GM18499 (cell line): ENCODE data around the gene C19orf25.

Experiments used
- ATAC-seq: cut with Tn5 transposase; IDR thresholded peaks from one replicate; pipeline ENCODE4 v1.9.1; 2021; ENCODE audit warnings: moderate number of reproducible peaks; ENCODE audit not compliant: insufficient read depth, unreplicated experiment

C19orf25 gene

DNA sequence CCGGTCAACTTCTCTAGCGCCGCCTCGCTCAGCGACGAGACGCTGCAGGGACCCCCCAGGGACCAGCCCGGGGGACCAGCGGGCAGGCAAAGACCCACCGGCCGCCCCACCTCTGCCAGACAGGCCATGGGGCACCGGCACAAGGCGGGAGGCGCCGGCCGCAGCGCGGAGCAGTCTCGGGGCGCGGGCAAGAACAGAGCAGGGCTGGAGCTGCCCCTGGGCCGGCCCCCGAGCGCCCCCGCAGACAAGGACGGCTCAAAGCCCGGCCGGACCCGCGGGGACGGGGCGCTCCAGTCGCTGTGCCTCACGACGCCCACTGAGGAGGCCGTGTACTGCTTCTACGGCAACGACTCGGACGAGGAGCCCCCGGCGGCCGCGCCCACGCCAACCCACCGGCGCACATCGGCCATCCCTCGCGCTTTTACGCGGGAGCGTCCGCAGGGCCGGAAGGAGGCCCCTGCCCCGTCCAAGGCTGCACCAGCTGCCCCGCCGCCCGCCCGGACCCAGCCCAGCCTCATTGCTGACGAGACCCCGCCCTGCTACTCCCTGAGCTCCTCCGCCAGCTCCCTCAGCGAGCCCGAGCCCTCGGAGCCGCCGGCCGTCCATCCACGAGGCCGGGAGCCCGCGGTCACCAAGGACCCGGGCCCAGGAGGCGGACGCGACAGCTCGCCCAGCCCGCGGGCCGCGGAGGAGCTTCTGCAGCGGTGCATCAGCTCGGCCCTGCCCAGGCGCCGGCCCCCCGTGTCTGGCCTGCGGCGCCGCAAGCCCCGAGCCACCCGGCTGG lies 11.3 kb downstream of the C19orf25 start:
- ATAC-seq, result no peak

DNA sequence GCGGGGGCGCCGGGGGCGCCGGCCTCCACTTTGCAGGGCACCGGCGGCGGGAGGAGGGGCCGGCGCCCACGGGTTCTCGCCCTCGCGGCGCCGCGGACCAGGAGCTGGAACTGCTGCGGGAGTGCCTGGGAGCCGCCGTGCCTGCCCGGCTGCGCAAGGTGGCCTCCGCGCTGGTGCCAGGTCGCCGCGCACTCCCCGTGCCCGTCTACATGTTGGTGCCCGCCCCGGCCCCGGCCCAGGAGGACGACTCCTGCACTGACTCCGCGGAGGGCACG lies 11.9 kb downstream of the C19orf25 start:
- ATAC-seq, result no peak

DNA sequence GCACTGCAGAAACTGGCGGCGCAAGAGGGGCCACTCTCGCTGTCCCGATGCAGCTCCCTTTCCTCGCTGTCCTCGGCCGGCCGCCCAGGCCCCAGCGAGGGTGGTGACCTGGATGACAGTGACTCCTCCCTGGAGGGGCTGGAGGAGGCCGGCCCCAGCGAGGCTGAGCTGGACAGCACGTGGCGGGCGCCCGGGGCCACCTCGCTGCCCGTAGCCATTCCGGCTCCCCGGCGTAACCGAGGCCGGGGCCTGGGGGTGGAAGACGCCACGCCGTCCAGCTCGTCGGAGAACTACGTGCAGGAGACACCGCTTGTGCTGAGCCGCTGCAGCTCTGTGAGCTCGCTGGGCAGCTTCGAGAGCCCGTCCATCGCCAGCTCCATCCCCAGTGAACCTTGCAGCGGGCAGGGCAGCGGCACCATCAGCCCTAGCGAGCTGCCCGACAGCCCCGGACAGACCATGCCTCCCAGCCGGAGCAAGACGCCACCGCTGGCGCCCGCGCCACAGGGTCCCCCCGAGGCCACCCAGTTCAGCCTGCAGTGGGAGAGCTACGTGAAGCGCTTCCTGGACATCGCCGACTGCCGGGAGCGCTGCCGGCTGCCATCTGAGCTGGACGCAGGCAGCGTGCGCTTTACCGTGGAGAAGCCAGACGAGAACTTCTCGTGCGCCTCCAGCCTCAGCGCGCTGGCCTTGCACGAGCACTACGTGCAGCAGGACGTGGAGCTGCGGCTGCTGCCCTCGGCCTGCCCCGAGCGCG lies 12.4 kb downstream of the C19orf25 start:
- ATAC-seq, result no peak

DNA sequence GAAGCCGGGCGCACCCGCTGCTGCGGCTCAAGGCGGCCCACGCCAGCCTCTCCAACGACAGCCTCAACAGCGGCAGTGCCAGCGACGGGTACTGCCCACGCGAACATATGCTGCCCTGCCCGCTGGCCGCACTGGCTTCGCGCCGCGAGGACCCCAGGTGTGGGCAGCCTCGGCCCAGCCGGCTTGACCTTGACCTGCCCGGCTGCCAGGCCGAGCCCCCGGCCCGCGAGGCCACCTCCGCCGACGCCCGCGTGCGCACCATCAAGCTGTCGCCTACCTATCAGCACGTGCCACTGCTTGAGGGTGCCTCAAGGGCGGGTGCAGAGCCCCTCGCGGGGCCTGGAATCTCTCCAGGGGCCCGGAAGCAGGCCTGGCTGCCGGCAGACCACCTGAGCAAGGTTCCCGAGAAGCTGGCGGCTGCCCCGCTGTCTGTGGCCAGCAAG lies 13.0 kb downstream of the C19orf25 start:
- no peak for ATAC-seq

DNA sequence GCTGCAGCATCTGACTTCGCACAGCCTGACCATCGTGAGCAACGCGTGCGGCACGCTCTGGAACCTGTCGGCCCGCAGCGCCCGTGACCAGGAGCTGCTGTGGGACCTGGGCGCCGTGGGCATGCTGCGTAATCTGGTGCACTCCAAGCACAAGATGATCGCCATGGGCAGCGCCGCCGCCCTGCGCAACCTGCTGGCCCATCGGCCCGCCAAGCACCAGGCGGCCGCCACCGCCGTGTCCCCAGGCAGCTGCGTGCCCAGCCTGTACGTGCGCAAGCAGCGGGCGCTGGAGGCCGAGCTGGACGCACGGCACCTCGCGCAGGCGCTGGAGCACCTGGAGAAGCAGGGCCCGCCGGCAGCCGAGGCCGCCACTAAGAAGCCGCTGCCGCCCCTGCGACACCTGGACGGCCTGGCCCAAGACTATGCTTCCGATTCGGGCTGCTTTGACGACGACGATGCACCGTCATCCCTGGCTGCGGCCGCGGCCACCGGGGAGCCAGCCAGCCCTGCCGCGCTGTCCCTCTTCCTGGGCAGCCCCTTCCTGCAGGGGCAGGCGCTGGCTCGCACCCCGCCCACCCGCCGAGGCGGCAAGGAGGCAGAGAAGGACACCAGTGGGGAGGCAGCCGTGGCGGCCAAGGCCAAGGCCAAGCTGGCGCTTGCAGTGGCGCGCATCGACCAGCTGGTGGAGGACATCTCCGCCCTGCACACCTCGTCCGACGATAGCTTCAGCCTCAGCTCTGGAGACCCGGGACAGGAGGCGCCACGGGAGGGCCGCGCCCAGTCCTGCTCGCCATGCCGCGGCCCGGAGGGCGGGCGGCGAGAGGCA lies 13.6 kb downstream of the C19orf25 start:
- no peak for ATAC-seq

DNA sequence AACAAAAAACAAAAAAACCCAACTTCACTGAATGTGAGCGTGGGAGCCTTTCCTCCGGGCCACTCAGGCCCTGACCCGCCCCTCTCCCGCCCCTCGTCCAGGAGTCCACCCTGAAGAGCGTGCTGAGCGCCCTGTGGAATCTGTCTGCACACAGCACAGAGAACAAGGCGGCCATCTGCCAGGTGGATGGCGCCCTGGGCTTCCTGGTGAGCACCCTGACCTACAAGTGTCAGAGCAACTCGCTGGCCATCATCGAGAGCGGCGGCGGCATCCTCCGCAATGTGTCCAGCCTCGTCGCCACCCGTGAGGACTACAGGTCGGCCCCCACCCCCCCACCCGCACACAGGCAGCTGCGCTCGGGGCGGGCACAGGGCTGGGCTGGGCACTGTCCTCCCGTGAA lies 17.2 kb downstream of the C19orf25 start:
- no peak for ATAC-seq

DNA sequence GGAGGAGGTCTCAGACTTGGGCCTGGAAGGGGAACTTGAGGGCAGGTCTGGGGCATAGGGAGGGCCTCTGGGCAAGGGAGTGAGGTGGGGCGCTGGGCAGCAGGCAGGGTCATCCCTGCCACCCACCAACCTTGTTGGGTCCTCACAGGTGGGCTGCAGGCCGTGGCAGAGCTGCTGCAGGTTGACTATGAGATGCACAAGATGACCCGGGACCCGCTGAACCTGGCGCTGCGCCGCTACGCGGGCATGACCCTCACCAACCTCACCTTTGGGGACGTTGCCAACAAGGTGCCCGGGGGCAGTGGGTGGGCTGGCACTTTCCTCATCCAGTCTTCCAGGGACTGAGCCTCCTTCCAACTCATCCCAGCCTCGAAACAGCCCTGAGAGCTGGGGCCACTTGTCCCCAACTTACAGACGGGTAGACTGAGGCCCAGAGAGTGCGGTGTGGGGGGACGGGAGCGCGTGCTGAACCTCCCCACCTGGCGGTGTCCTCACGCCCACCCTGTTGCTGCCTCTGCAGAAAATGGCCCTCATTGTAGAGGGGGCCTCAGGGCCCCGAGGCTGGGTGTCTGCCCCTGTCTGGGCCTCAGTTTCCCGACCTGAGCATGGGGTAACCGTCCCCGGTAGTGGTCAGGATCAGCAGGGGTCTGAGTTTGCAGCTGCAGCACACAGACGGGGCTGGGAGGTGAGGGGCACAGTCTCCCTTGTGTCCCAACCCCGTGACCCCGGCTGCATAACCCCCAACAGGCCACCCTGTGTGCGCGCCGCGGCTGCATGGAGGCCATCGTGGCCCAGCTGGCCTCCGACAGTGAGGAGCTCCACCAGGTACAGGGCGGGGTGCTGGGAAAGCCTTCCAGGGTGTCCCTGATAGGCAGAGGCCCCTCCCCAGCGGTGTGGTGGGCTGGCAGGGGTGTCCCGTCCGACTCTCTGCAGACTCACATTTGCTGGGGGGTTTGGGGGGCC lies 18.7 kb downstream of the C19orf25 start:
- ATAC-seq, result no peak

DNA sequence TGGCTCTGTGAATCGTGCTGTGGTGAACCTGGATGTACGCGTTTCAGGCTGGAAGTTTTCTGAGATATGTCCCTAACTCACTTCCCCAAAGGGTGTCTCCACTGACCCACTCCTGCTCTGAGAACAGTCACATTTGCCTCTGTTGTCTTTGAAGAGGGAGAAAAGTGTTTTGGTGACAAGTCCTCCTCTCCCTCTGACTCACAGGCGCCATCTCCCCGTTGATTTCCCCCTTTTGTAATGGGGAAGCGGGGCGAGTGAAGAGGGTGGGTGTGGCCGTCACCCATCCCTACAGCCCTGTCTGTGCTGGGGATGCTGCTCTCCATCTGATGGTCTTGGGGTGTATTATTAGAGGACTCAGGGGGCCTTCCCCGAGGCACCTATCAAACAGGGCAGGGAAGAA lies 19.5 kb downstream of the C19orf25 start:
- no peak for ATAC-seq

DNA sequence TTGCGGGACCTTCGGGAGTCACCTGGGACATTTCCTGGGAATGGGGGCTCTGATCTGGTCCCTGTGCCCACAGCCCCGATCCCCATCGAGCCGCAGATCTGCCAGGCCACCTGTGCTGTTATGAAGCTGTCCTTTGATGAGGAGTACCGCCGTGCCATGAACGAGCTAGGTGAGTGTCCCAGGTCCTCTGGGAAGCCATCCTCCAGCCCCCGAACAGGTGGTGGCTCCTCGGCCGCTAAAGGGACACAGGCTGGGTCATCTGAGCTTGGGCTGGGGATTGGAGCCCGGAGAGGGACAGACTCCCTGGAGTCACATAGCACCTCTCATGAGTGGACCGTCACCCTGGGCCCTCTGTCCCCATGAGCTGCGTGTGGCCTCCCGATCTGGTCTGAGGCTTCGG lies 21.1 kb downstream of the C19orf25 start:
- ATAC-seq, result no peak

DNA sequence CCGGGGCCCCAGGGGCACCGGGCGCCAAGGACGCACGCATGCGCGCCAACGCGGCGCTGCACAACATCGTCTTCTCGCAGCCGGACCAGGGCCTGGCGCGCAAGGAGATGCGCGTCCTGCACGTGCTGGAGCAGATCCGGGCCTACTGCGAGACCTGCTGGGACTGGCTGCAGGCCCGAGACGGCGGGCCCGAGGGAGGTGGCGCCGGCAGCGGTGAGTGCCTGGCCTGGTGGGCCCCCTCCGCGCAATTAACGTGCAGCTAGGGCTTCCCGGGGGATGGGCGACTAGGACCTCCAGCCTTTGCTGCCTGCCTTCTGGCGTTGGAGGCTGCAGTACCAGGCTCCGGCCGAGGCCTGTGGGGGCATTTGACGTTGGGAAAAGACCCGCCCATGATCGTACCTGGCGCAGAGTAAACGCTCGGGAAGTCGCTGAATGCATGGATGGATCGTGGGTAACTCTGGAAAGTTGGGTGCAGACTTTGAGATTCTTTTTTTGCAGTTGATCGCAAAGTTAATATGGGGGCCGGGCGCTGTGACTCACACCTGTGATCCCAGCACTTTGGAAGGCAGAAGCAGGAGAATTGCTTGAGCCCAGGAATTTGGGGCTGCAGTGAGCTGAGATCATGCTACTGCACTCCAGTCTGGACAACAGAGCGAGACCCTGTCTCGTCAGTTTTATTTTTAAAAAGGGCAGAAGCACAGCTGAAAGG lies 21.8 kb downstream of the C19orf25 start:
- ATAC-seq, result no peak

DNA sequence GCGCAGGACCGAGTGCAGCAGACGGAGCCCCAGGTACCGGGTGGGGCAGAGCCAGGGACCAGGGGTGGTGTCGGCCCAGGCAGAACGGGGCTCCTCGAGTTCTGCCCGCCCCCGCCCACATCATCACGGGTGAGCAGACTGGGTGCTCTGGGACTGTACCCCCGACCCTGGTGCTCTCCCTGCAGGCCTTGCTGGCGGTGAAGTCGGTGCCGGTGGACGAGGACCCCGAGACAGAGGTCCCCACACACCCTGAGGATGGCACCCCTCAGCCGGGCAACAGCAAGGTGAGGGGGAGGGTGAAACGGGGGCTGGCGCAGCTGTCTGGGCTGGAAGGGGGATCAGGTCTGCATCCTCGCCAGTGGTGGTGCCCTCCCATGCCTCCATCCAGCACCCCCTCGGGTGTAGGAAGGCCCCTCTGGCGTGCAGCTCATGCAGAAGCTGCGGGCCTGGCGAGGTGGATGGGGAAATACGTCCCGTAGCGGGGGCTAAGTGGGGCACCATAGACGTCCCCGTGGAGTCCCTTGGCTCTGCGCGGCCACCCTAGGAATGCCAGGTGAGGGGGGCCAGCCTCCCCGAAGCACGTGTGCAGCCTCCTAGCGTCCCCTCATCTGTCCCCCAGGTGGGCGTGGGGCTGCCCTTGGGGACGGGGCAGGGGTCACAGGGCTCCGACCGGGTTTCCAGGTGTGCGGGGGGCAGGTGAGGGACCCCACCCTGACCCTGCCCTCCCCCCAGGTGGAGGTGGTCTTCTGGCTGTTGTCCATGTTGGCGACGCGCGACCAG lies 22.7 kb downstream of the C19orf25 start:
- no peak for ATAC-seq

DNA sequence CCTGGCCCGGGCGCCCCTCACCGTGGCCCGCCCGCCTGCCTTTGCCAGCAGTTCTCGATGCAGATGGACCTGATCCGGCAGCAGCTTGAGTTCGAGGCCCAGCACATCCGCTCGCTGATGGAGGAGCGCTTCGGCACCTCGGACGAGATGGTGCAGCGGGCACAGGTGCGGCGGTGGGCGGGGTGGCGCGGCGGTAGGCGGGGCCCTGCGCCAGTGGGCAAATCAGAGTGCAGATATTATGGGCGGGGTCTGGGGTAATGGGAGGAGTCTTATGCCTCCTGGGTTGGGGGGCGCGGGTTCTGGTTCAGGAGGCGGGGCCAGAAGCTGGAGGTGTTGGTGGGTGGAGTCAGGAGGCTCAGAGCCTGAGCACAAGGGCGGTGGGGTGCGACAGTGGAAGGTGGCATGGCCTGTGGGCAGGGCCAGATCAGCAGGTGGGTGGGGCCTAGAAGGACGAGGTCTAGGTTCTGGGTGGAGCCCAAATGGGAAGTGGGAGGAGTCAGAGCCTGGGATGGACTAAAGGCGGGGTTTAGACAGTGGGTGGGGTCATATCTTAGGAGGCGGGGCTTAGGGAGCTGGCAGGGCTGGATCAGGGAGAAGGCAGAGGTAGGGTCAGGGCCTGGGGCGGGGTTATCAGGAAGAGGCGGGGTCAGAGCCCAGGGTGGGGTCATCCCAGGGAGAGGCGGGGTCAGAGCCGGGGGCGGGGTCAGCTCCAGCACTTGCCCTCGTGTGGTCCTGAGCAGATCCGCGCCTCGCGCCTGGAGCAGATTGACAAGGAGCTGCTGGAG lies 23.5 kb downstream of the C19orf25 start:
- ATAC-seq, result no peak

DNA sequence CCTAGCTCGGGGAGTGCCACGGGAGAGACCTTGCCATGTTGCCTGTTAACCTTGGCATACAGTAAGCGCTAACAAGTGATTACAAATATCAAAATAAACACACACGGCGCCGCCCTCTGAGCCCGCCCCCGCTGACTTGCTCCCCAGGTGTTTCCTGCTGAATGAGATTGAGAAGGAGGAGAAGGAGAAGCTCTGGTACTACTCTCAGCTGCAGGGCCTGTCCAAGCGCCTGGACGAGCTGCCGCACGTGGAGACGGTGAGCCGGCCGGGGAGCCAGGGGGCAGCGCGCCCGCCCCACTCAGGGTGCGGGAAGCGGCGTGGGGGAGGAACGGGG lies 24.0 kb downstream of the C19orf25 start:
- ATAC-seq, result no peak

DNA sequence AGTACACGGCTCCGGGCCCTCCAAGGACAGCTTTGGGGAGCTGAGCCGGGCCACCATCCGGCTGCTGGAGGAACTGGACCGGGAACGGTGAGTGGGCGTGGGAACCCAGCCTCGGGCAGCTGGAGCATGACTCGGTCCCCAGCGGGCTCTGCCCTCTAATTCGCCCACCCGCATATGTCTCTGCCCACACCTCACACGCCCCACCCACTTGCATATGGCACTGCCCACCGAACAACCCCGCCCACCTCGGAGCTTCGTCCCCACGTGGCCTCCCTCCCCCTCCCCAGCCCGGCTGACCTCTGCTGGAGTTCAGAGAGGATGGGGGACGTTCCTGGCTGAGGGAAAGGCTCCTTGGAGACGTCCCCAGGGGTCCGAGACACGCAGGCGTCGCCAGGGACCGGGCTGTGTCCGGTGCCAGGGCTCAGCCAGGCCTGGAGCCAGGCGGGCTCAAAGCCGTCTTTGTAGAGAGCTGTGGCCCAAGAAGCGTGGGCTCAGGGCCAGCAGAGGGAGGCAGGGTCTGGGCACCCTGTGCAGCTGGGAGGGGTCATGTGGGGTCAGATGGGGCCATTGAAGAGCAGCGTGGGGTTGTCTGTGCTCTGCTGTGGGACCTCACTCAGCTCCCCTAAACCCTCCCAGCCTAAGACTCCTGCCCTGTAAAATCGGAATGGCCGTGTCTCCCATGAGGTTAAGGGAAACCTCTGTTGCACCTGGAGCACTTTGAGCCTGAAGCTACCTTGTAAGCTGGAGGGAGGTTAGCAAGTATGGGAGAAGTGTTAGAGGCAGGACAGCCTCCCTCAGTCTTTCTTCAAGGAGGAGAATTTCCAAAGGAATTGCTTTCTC lies 25.3 kb downstream of the C19orf25 start:
- no peak for ATAC-seq

DNA sequence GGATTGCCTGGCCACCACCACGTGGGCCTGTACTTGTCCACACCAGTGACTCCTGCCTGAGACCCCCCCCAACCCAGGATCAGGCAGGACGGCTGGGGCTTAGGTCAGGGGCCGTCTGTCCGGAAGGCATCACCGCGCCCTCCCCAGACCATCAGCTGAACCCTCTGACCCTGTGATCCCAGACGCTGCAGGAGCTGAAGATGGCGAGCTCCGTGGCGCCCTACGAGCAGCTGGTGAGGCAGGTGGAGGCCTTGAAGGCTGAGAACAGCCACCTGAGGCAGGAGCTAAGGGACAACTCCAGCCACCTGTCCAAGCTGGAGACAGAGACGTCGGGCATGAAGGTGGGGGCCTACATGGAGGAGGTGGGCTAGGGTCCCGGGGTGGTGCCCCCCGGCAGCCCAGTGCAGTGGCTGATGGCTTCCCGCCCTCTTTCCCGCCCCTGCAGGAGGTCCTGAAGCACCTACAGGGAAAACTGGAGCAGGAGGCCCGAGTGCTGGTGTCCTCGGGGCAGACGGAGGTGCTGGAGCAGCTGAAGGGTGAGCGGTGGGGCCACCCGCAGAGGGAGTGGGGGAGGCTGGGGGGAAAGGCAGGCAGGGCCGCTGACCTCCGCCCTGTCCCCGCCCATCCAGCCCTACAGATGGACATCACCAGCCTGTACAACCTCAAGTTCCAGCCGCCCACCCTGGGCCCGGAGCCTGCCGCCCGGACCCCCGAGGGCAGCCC lies 26.1 kb downstream of the C19orf25 start:
- ATAC-seq, result no peak

DNA sequence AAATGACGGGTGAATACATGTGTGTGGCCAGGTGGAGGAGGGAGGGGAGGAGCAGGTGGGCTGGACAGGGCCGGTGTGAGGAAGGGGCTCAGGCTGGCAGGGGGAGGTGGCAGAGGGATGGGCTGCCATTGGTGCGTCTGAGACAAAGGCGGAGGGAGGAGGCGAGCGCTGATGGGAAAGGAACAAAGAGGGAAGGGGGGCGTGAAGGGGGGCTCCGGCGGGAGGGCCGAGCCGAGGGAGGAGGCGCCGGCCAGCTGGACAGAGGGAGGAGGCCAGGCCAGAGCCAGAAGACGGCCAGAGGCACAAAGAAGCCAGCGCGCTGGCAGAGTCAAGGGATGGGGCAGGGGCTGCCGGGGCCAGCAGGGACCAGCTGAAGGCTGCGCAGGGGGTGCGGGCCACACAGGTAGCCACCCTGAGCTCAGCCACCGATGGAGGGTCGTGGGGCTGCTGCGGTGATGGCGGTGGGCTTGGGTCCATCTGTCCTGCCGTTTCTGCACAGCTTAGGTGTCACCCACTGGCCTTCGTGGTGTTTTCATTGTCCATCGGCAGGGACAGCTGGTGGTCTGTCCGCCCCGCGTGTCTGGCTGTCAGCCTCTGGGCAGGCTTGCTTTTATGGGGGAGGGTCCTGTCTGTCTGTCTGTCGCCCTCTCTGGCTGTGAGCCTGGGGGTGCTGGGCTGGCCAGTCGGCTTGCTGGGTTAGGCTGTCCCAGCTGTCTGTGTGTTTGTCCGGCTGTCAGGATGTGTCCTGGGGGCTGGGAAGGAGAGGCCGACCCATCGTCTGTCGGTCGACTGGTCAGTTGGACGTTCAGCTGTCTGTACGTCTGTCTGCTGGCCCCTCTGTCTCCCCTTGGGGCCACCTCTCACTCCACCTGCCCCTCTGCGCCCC lies 26.9 kb downstream of the C19orf25 start:
- no peak for ATAC-seq
